Esophagus squamous epithelium (tissue), 4 donors: ENCODE results near the gene HK3.

Source experiments
- CTCF ChIP-seq, 6 experiments: fragments of 450-650 bp in 4 of 6; fragments of 200-600 bp in 2 of 6; sonication (generic) in 2 of 6; IDR thresholded peaks; one replicate each; pipeline ENCODE4 v1.5.1; 2016 to 2019; ENCODE audit warnings: antibody characterized with exemption in 6 of 6, mild to moderate bottlenecking in 4 of 6, moderate library complexity in 4 of 6
- POLR2A ChIP-seq, 4 donors: fragments of 450-650 bp; IDR thresholded peaks; one replicate each; pipeline ENCODE4 v1.6.1; 2017; ENCODE audit warnings: antibody characterized with exemption in 4 of 4, mild to moderate bottlenecking in 4 of 4, moderate library complexity in 3 of 4

- TF ChIP-seq CTCF (IDR thresholded peaks at IDR 0.05) (no peak), POLR2A (IDR thresholded peaks at IDR 0.05) (no peak)
Observed at GRCh38 chr5:176881021-176881749, 18.0 kb downstream of the HK3 start.
